HPDE6-E6E7 (cell line): Measurements from ENCODE around the gene NBEA.

ENCODE experiments used
- DNase-seq: peaks from one replicate; pipeline ENCODE4 v3.0.0; 2011; ENCODE audit warnings: missing footprints; ENCODE audit errors: extremely low spot score

NBEA gene

DNA sequence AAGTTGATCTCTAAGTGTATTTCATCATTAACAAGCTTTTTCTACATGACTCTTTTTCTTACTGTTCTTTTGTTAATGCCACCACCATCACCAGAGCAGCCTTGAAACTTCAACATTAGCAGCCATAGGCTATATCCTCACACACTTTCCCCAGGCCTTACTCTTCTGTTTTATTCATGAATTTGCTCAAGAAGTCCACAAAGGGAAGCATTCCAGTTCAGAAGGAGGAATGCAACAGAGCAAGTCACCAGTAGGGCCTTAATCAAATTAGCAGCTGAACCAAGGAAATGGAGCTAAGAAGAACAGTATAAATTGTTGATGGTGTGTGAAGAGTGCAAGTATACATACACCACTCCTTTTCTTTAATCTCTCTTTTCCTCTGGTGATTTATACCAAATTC lies 223.1 kb downstream of the NBEA start:
- DNase-seq, result no peak

DNA sequence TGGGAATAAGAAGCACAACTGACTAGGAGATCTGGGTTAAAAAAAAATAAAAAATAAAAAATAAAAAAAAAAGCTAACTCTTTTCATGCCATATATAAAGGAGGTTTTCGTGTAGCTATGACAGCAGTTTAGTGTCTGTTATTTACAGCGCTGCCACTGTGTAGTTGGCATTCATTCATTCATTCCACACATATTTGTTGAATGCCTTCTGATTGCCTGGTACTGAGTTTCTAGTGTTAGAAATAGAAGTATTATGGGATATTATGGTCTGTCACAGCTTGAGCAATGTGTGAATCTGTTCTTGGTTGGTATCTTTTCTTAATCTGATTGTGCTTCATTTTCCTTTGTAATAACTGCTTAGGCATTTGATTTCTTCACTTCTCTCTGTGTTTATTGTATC lies 237.4 kb downstream of the NBEA start:
- DNase-seq, result no peak

- DNase-seq, result no peak
These were observed 238.0 kb downstream of the NBEA start for GRCh38 chr13:35179920-35180663.

GRCh38 chr13:35190241-35190640 lies 248.2 kb downstream of the NBEA start:
- no peak for DNase-seq

DNA sequence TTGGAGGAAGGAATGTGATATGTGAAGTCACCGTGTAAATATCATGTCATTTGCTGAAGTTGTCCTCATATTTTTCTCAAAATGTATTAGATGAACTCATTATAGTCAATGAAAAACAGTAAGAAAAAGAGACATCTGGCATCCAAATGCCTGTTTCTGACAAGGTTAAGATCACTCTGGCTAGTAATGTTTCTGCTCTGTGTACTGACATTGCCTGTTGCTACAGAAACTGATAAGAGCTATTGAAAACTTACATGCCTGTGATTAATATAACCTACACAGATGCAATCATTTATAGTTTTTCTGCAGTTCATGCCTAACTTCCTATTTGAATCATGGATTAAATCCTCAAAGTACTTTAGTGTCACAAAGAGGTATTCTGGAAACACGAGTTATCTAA lies 249.8 kb downstream of the NBEA start:
- no peak for DNase-seq

DNA sequence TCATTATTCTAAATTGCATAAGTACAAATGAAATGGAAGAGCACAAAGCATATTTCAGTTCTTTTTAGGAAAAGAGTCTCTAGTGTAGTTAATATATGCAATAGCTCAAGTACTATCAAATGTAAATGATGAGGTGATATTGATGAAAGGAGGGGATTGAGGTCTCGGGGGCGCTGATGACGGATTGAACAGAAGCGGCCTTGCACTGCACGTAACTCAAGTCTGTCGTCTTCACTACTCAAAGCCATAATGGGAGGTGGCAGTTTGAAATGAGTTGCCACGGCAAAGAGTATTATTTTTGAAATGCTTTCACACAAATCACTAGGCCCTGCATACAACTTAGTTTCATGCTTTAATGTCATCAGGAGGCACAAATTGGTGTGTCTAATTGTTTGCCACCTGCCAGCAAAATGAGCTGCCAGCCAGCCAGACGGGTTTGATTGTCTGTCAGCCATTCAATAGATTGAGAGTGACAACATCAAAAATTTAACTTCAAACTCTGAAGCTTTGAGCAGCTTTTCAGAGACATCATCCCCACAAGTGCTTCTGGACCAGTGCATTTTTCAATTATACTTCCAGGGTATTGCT lies 256.6 kb downstream of the NBEA start:
- DNase-seq, result no peak

GRCh38 chr13:35208587-35208986 lies 266.5 kb downstream of the NBEA start:
- no peak for DNase-seq

GRCh38 chr13:35210261-35210660 lies 268.2 kb downstream of the NBEA start:
- DNase-seq, result no peak

DNA sequence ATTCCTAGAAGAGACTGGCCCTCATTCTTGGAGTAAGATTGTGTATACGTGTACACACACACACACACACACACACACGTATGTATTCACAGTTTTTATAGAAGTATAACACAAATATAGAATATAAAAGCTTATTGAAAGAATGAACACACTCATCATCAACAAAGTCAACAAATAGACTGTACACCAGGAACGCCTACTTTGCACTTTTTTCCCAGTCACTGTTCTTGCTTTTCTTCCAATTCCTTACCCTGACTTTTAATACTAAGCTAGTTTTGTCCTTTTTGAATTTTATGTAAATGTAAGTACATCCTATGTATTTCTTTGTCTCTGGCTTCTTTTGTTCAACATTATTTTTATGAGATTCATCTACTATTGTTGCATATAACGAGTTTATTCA lies 269.9 kb downstream of the NBEA start:
- no peak for DNase-seq

DNA sequence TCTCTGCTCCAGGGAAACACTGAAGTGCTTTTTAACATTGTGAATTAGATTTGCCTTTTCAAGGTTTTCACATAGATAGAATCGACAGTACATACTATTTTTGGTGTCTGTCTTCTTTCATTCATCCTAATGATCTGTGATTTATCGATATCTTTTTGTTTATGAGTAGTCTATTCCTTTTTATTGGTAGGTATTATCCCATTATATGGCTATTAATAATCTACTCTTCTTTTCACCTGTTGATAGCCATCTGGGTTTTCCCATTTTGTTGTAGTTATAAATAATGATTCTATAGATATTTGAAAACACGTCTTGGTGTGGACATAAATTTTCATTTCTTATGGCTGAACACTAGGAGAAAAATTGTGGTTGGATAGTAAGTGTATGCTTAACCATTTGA lies 271.8 kb downstream of the NBEA start:
- DNase-seq, result no peak

DNA sequence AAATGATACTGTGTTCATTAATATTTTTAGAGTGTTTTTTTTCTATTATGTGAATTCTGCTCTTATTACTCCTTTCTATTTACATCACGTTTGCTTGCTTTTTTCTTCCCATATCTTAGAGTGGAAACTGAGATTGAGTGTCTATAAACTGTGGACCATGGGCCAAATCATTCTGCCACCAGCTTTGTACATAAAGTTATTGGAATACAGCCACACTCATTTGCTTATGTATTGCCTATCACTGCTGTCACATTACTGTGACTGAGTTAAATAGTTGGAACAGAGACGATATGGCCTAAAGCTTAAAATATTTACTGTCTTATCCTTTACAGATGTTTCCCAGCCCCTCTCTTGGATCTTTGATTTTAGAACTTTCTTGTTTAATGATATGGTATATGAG lies 274.1 kb downstream of the NBEA start:
- no peak for DNase-seq

GRCh38 chr13:35219021-35219420 lies 277.0 kb downstream of the NBEA start:
- DNase-seq, result no peak

GRCh38 chr13:35225159-35225558 lies 283.1 kb downstream of the NBEA start:
- DNase-seq, result no peak

DNA sequence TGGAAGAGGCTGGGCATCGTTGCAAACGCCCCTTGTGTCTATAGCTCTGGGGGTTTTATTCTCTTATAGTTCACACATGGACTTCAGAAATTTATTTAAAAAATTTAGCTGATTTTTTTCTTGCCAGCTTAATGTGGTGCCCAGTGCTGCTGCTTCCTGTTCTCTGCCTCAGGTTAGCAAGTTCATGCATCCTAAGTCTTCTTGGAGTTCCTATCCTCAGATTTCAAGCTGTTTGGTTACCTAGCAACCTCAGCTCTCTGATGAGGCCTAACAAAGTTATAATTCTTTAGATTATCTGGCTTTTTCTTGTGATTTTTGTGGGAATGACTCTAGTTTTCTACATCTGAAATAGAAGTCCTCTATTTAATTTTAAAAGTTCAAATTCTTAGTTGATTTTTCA lies 283.5 kb downstream of the NBEA start:
- no peak for DNase-seq

- DNase-seq, result no peak
These were observed 286.5 kb downstream of the NBEA start for GRCh38 chr13:35228536-35228935.

DNA sequence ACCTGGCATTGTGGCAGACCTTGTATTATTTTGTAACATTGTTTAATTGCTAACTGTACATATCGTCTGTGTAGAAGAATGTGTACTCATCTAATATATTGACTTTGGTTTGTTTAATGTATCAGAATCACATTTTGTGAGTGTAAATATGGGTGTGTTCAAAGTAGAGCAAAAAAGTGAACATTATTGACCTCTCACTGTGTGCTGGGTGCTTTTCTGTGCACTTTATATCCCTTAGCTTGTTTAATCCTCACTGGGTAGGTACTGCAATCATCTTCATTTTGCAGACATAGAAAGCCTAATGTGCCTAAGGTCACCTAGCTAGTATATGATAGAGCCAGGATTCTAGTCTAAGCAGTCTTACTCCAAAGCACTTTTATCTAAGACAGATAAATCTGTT lies 289.4 kb downstream of the NBEA start:
- no peak for DNase-seq

- no peak for DNase-seq
These were observed 296.2 kb downstream of the NBEA start for GRCh38 chr13:35238274-35238673.

DNA sequence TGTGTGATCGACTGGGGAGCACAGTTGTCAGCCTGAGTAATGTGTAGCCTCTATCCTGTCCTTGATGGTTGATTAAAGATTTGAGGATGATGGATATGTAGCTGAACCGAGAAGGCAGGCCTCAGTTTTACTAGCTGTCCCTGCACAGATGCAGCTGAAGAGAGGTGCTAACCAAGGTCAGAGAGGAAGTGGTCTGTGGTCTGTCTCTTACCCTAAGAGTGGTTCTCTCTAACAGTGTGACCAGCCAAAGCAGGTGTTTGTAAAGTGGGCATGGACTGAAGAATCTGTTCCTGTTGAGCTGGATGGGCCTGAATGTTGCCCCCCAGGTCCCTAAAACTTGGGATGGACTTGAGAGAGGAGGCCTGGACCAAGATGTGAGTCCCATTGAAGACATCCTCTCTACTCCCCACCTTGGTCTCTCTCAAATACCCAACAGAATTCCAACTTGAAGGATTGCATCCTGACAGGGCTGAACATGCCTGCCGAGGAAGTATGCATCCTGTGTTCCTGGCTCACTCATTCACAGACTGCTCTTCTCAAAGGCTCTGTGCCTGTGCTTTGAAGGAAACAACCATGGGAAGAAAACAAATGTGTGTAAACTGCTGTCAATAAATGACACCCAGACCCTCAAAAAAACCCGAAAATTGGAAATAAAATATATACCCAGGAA lies 310.6 kb downstream of the NBEA start:
- DNase-seq, result no peak

DNA sequence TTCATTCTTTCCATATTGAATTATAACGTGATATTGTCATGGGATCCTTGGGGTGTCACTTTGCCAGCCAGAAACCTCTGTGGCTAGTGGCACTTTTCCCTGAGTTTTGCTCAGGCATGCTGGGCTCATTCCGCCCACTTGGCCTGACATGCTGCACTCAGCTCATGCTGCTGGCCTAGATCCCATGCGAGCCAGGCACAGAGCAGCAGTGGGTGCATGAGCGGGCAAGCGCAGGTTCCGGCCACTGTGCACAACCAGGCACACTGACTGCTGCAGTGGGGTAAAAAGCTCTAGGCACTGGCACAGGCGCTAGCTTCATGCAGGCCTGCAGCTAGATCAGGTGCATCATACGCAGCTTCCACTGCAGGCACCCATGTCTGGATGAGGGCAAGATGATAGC lies 313.2 kb downstream of the NBEA start:
- no peak for DNase-seq

GRCh38 chr13:35256459-35257148 lies 314.5 kb downstream of the NBEA start:
- DNase-seq, result no peak

- no peak for DNase-seq
These were observed 318.2 kb downstream of the NBEA start for GRCh38 chr13:35260316-35260715.

GRCh38 chr13:35266412-35266811 lies 324.3 kb downstream of the NBEA start:
- no peak for DNase-seq

DNA sequence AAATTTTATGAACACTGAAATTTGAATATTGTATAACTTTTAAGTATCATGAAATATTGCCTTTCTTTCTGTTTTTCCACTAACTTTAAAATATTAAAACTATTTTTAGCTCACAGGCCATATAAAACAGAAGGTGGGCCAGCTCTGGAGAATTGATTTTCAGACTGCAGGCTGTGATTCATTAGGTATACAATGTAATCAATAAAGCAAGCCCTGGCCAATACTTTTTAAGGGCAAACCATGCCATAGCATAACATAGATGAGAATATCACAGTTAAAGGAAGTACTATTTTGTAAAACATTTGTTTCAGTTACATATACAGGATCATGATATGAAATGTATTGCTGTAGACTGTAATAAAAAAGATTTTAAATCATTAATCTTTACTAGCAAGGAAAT lies 336.8 kb downstream of the NBEA start:
- no peak for DNase-seq
